HG02885 (cell line): Measurements from ENCODE around the gene TMEM100.

Source experiments
- ATAC-seq: cut with Tn5 transposase; IDR thresholded peaks from one replicate; pipeline ENCODE4 v1.9.1; 2021; ENCODE audit warnings: mild to moderate bottlenecking; ENCODE audit not compliant: unreplicated experiment, poor library complexity

TMEM100 gene, protein sequence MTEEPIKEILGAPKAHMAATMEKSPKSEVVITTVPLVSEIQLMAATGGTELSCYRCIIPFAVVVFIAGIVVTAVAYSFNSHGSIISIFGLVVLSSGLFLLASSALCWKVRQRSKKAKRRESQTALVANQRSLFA

DNA sequence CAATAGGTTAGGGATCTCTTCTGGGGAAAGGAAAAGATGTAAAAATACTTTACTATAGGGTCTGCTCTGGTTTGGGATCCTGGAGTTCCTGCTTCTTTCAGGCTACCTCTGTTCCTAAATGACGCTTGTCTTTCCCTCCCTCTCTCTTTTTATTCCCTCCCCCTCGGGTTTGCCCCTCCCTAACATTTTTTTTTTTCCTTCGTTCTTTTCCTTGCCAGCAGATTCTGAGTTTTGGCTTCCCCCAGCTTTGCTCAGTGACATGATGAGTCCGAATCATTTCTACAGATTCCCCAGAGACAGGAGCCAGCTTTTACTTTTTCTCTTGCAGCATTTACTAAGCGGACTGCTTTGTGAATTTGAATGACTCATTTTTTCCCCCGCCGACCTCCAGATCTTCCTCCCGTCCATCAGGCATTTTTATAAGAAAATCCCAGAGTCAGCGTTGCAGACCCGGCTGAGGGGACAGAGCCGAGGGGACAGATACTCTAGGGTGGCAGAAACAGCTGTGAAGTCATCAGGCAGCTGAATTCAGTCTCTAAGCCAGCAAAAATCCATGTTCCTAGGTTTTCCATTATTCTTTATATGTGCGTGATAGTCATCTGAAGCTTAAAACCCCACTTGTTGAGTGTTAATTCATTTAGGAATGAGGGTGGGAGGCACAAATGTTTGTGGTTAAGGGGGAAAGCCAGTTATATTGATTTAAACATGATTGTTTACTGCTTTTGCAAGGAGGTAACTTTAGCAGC lies at the start of gene TMEM100:
TMEM100 (minus strand) TSS at position 123 of the 746 bp plus-strand sequence. CDS start 1,794 bp downstream, outside the sequence.
- ATAC-seq: no peak

DNA sequence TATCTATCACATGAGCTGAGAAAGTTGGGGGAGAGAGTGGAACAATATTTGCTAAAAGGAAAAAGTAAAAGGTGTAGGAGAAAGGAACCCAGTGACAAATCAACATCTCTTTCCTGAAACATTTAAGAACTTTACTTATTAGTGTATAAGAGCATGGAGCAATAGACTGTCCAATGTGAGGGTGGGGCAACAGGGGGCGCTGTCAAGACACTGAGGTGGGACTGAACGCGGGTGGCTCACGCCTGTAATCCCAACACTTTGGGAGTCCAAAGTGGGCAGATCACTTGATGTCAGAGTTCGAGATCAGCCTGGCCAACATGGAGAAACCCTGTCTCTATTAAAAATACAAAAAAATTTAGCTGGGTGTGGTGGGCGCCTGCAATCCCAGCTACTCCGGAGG lies 49.4 kb upstream of the TMEM100 start:
- ATAC-seq: no peak

DNA sequence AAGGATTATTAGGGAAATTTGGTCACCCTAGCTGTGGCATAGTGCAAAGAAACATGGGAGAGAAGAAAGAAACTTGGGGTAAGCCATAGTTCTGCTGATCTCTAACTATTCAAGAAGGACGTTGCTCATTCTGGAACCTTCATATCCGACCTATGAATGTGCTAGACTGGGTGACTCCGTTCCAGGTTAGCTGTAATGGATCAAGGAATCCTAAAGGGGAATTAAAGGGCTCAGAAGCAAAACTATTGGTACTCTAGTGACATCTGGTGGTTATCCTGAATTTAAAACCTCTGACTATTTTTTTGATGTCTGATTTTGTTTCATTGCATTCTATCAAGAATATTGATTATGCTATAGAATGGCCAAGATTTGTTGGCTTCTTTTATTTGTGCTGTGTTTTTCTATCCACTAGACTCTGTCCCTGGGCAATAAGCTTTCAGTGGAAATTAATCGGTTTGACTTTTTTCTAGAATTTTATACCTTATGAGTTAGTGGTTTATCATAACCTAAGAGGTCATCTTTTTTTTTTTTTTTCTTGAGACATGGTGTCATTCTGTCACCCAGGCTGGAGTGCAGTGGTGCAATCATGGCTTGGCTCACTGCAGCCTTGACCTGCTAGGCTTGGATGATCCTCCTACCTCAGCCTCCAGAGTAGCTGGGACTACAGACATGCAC lies 47.7 kb upstream of the TMEM100 start:
- ATAC-seq: no peak

DNA sequence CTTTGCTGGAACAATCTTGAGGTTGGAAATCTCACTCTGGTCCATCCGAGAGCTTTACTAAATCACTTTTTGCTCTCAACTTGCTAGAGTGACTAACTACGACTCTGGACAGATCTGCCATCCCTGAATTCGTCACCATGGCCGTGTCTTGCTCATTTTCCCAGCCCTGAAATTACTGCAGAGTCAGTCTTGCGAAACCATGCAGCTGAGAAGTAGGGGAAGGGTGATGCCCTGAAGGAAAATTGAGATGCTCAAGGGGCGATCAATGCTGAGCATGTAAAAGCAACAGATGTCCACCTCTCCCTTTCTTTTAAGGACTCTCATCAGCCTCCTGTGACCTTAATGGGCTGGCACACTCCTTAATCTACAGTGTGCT lies 46.9 kb upstream of the TMEM100 start:
- no peak for ATAC-seq

DNA sequence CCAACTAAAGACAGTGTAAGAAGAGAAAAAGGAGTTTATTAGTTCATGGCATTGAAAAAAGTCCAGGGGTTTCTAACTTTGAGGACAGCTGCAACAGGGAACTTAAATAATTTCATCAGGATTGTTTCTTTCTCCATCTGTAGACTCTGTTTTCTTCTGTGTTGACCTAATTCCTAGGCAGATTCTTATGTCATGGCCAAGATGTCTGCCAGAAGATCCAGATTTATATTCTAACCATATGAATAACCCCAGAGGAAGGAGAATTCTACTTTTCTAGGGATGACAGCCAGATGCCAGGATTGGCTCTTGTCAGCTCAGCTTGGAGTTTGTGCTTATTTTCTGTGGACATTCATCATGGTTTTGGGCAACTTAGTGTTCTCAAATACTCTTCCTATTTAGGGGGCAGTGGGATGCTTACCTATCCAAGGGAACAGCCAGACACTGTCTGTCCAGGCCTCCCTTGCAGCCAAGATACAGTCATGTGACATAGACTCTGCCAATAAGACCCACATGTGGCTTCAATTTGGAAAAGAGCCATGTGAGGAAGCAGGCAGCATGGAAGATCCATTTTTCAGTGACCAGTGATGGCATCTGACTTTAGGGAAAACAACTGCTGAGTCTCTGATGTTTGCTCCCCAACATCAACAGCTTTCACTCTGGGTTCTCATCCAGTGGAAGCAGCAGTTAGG lies 46.4 kb upstream of the TMEM100 start:
- no peak for ATAC-seq

DNA sequence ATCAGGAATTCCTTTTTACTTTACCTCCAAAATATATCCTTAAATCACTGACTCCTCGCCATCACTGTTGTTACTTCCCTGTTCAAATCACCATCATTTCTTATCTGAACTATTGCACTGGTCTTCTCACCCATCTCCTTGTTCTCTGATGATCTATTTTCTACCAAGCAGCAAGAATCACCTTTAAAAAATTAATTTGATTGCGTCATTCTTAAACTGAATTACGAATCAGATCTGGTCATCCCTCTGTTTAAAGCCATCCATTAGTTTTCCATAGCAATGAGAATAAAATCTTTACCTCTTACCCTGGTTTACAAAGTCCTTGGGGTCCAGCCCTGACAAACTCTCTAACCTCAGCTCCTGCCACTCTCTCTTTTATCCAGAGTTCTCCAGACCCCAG lies 42.8 kb upstream of the TMEM100 start:
- ATAC-seq: no peak

DNA sequence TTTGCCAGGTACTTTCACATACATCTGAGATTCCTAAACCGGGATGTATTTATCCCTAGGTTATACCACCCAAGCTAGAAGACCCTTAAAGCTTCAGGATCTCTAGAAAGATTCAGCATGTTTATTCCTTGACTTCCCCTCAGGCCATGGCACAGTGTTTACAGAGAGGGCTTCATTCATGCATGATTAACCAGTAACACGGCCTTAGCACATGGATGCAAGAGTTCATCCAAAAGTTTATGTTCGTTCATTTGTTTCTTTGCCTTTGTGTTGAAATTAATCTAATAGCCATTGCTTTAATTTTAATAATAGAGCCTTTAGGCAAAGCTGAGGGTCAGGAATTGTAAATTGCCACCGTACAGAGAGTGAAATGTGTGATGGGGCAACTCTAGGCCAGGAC lies 41.9 kb upstream of the TMEM100 start:
- ATAC-seq: no peak

DNA sequence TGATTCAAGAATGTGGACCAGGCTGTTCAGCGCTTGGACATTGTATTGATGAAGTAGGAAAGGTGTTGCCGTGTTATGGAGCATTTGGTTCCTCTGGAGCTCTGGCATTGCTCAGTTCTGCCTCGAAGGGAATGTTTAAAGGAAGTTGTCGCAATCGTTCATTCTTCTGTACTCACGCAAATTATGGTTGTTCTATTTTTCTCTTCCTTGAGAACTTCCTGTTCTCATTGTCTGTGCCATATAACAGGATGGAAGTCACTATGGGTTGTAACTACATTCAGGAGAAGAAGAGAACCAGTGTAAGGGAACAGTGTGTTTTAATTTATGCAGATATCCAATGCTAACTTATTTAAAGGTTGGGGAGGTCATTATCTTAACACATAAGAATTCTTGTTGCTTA lies 41.2 kb upstream of the TMEM100 start:
- ATAC-seq: no peak

DNA sequence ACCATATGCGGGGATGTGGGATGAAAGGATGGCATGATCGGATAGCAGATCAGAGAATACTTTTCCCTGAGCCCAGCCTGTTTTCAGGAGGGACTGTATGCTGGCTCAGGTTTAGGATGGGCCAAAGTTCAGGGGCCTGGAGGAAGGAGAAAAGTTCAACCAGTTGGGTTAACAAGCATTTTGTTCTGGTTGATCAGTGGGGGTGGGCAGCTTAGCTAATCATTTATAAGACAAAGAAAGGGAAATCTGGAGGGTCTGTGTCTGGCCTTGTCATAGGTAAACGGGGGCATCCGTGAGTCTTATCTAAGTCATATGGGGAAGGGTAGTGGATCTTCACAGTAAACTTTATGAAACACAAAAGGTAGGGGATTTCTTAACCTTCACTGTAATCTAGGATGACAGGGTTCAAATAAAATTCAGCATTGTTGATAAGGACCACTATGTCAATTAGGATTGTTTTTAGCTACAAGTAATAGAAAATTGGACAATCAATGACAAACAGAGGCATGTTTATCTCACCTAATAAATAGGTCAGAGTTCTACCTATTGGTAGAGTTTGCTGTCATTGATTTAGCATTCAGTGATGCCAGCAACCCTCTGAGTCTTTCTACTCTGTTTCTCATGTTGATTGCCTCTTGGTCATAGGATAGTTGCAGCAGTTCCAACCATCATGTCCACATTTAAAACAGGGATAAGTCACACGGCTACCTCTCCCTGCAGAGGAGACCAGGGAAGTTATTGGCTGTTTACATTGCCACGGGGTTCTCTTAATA lies 39.6 kb upstream of the TMEM100 start:
- ATAC-seq: no peak

DNA sequence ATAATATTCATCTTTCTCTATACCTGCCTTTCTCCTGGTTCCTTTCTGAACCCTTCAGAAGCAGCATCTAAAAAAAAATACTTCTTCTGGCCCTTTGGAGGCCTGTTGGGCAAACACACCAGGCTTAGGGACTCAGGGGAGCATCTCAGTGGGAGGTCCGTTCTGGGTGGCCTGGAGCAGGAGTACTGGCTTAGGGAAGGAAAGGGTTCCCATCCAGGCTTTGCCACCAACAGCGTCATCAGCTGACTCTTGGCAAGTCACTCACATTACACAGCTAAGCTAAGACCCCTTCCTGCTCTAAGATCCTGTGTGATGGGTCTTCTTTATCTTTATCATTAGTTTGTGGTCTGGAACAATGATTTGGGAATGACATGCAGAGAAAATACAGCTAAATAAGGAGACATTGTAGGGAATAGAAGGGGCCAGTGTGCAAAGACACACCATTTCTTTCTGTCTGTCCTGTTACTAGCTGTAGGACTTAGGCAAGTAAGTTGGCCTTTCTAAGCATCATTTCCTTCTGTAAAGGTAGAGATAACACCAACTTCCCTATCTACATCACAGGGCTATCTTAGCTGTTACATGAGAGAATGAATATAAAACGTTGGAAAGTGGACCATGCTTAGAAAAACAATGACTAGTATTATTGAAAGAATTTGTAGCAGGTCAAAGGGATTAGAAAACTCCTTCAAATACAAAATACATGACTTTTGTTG lies 38.1 kb upstream of the TMEM100 start:
- no peak for ATAC-seq

DNA sequence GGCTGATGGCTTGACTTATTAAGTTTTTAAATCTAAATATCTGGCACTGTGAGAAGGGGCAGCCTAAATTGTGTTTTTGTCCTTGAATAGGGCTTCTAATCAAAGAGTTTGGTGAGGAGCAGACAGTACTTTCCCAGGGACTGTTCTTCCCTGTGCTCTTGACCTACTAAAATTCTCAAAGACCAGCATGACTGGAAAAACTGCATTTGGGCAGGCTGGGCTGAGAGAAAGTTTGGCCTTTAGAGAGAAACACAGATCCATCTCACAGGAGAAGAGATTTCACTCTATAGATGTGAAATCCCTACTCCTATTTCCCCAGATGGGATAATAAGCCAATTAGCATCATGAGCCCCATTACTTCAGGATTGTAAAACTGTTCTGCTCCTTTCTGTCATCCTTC lies 35.5 kb upstream of the TMEM100 start:
- no peak for ATAC-seq

DNA sequence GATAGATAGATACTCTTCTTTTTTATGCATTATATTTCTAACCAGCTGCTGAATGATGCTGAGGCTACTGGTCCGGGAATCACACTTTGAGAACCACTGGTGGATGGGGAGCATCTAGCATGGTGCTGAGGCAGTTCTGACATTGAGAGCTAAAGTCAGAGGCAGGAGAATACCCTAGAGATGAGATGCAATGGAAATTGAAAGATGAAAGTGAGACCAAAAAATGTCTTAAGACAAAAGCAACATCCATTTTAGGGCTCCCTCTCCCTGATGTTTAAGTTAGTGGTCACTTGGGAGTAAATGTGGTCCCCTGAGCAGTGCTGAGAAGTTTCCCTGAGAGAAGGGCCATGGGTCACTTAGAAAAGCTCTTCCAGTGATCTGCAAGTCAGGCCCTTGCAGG lies 35.0 kb upstream of the TMEM100 start:
- no peak for ATAC-seq

DNA sequence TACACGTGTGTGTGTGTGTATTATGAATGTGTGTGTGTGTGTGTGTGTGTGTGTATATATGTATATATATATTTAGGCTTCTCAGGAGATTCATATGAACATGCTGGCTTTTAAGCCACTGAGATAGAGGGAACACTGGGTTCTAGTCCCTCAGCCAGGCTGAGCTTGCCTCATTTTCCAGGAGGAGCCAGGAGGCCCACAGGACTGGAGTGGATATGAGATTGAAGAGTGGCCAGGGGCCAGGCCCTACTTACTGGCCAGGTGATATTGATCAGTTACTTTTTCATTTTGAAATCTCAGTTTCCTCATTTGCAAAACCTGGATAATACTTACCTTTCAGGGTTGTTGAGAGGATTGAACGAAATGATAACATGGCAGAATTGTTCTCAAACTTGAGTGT lies 34.0 kb upstream of the TMEM100 start:
- no peak for ATAC-seq

DNA sequence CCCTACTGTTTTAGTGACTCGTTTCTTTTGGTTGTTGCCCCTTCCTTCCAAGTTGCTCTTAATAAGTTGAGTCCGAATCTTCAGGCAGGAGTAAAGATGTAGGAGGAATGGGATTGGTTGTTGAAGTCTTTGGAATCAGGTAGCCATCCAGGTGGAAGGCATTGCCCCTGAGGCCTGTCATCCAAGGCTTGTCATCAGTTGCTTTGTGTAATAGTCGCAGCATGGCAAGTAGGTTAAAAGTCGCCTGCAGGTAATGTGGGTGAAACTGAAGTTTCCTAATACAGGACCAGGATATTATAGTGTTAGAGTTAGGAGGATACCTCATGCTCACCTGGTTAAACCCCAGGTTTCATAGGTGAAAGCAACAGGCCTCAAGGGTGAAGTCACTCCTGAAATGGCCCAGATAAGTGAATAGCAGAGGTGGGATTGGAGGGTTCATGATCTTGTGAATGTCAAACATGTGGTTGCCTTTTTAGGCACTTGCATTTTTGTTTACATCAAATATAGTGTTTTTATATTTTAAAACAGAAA lies 29.1 kb upstream of the TMEM100 start:
- no peak for ATAC-seq

DNA sequence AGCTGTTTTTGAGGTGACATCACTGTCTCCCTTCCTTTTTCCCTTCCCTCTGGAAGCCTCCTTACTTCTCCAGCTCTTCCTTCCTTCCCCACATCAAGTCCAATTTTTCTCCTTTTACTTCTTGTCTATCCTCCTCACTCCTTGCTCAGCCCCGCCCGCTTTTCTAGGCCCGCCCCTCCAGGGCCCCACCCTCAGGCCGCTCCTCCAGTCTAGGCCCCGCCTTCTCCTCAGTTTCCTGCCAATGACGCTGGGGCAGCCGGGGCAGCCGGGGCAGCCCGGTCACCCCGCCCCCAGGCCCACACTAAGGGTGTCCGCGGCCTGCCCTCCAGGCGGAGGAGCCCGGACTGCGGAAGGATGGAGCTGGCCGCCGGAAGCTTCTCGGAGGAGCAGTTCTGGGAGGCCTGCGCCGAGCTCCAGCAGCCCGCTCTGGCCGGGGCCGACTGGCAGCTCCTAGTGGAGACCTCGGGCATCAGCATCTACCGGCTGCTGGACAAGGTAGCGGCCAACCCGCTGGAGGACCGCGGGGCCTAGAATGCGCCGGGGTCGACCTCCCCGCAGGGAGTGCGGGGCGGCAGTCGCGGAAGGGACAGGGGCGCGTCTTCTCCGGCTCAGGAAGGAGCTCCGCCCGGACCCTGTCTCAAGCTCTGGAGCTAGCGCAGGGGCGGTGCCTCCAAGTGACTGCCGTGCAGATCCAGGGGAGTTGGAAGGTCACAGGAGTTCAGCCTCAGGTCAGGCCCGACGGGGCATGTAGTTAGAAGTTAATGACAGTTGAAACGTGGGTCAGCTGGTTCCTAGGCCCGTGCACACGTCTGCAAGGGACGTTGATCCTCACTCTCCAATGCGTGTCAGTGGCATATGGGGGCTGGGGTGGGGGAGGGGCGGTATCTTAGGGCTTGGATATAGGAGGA lies 28.3 kb upstream of the TMEM100 start, which contains the start of gene PCTP:
PCTP (plus strand) TSS at position 302 of the 908 bp plus-strand sequence; CDS start at position 355, 53 bp downstream.
- ATAC-seq: peak; percentile 99

DNA sequence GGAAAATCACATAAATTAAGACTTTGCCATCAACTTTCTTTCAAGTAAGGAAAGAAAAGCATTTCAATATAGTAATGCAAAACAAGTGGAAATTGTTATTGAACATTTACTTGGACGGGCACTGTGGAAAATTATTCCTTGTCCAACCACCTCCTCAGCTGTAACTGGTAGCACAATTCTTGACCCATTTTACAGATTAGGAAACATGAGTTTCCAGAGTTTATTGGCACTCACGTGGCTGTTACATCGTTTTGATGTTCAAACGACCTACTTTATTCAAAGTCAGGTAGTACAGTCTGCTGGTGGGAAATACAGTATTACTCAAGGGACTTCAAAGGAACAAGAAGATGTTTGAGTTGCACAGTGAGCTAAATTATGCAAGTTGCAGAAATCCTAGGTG lies 27.3 kb upstream of the TMEM100 start:
- ATAC-seq: no peak

DNA sequence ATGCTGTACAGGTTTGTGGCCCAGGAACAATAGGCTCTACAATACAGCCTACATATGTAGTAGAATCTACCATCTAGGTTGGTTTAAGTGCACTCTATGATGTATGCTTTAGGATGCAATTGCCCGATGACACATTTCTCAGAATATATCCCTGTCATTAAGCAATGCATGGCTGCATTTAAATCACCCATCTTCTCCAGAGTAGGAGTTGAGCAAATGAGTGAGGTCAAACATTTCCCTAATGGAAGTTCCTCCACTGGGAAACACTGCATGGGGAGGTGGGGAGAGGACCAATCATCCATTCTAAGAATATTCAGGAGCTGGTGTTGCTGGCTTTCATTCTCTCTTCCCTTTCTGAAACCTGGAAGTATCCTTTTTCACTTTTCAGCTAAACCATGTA lies 26.2 kb upstream of the TMEM100 start:
- no peak for ATAC-seq

DNA sequence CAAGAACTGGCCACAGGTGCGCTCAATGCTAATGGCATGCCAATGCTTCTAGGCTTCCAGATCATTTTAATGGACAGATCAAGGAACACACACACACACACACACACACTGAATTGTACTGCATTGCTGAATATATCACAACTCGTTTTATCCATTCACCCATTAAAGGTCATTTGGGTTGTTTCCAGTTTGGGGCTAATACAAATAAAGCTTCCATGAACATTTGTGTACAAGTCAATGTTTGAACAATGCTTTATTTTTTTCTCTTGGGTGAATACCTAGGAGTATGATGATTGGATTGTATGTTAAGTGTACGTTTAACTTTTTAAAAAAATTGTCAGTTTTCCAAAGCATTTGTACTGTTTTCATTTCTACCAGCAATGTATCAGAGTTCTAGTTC lies 24.5 kb upstream of the TMEM100 start:
- ATAC-seq: no peak
